Activated naive CD4-positive, alpha-beta T cell treated with anti-CD3 and anti-CD28 coated beads, Interleukin-2, amount 10 ng/mL, durations not matched to agents 5 hours and 36 hours (primary cell): ENCODE results near the gene WASF2. TPM values are rescaled to one million over a fixed set of nuclear protein-coding genes. Genes with fewer than 3 reads are reported as not detected.

Experiments used
- total RNA-seq, 2 experiments: library from RNA; stranded (reverse); gene quantifications; one replicate each; pipeline ENCODE4 v1.2.3, GENCODE V29; 2021

WASF2 gene
- total RNA-seq, result 100 to 1,000 TPM; 139 TPM

GRCh38 chr1:27489973-27490741 lies at the start of gene WASF2:
Gene WASF2 (minus strand): TSS chr1:27490167. CDS start chr1:27428890, 61,277 bp downstream.

GRCh38 chr1:27392096-27392777 lies 97.7 kb downstream of the WASF2 start, which contains the start of gene GPR3:
Gene GPR3 (plus strand): TSS chr1:27392622. CDS start chr1:27393799, 1,177 bp downstream.

GRCh38 chr1:27383039-27383605 lies 106.8 kb downstream of the WASF2 start, which contains the start of gene CD164L2:
Gene CD164L2 (minus strand): TSS chr1:27383333. CDS start chr1:27383239, 94 bp downstream.

GRCh38 chr1:27374362-27375086 lies 115.4 kb downstream of the WASF2 start, which contains the start of gene FCN3:
Gene FCN3 (minus strand): TSS chr1:27374824. CDS start chr1:27374818, 6 bp downstream.

GRCh38 chr1:27366411-27367159 lies 123.4 kb downstream of the WASF2 start, which contains the start of gene MAP3K6:
Gene MAP3K6 (minus strand): TSS chr1:27366961. CDS start chr1:27366597, 364 bp downstream.

Other genes starting within 250 kb of the WASF2 start
- gene TMEM222, start 168.0 kb downstream of the WASF2 start, total RNA-seq, result 10 to 100 TPM; 31.1 to 31.6 TPM
- 100 to 1,000 TPM; 130 to 139 TPM for gene SYTL1, start 148.1 kb downstream of the WASF2 start, total RNA-seq
- gene MAP3K6, start 123.2 kb downstream of the WASF2 start, total RNA-seq, result 1 to 10 TPM; 6.8 to 7.4 TPM
- gene FCN3, start 115.3 kb downstream of the WASF2 start, total RNA-seq, result not detected
- under 1 TPM in 1 of 2 experiments, not detected in 1; 0.18 TPM for gene CD164L2, start 106.8 kb downstream of the WASF2 start, total RNA-seq
- gene GPR3, start 97.5 kb downstream of the WASF2 start, total RNA-seq, result under 1 TPM; 0.48 to 0.72 TPM
- 10 to 100 TPM; 24.6 to 28.9 TPM for gene AHDC1, start 114.0 kb upstream of the WASF2 start, total RNA-seq
- under 1 TPM; 0.23 to 0.24 TPM for gene FGR, start 145.0 kb upstream of the WASF2 start, total RNA-seq
- 10 to 100 TPM; 57.2 to 62.7 TPM for gene IFI6, start 182.0 kb upstream of the WASF2 start, total RNA-seq
- 10 to 100 TPM; 15.5 to 20.1 TPM for gene FAM76A, start 235.8 kb upstream of the WASF2 start, total RNA-seq